PC-3 (cell line): ENCODE data around the gene MPV17L2.

ENCODE experiments used
- EZH2 ChIP-seq: fragments of 300-600 bp; sonication (generic); IDR thresholded peaks from one replicate; pipeline ENCODE4 v1.6.1; 2017; ENCODE audit warnings: antibody characterized with exemption, mild to moderate bottlenecking, low read length; ENCODE audit not compliant: unreplicated experiment
- EZH2phosphoT487 ChIP-seq: fragments of 300-600 bp; sonication (generic); IDR thresholded peaks from 2 replicates; pipeline ENCODE4 v1.6.1; 2018; ENCODE audit warnings: mild to moderate bottlenecking, antibody characterized with exemption, low read length, borderline replicate concordance
- TF ChIP-seq, protein P1 (sequence below): fragments of 300-600 bp; sonication (generic); conservative IDR thresholded peaks from 2 replicates; pipeline ENCODE4 v1.5.1; 2017; ENCODE audit warnings: antibody characterized with exemption, low read depth, mild to moderate bottlenecking, low read length

DNA sequence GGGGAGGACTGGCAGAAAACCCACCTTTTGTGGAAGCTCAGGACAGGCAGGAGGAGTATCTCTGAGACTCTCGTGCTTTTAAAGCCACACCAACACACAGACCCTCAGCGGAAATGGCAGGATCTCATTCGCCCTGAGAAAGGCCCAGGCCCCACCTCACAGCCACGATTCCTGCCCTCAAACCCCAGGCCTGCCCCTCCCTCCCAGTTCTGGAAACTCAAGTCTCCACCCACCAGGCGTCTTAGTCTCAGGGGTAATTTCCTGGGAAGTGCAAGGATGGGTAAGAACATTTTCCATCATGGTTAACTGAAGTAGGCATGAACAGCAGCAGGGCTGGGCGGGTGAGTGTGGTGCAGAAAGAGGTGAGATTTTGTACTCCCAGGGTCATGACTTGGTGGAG, 41.2 kb downstream of the MPV17L2 start:
- TF ChIP-seq, protein P1, sequence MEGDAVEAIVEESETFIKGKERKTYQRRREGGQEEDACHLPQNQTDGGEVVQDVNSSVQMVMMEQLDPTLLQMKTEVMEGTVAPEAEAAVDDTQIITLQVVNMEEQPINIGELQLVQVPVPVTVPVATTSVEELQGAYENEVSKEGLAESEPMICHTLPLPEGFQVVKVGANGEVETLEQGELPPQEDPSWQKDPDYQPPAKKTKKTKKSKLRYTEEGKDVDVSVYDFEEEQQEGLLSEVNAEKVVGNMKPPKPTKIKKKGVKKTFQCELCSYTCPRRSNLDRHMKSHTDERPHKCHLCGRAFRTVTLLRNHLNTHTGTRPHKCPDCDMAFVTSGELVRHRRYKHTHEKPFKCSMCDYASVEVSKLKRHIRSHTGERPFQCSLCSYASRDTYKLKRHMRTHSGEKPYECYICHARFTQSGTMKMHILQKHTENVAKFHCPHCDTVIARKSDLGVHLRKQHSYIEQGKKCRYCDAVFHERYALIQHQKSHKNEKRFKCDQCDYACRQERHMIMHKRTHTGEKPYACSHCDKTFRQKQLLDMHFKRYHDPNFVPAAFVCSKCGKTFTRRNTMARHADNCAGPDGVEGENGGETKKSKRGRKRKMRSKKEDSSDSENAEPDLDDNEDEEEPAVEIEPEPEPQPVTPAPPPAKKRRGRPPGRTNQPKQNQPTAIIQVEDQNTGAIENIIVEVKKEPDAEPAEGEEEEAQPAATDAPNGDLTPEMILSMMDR: no peak
- TF ChIP-seq EZH2: no peak
- no peak for TF ChIP-seq EZH2phosphoT487
